Measurements from ENCODE around the gene ZNF777.
"Not testable (repeated sequence)": the region's sequence is repeated elsewhere in the genome, so short reads cannot be mapped to it uniquely, and the experiment has no call there.

The ZNF777 gene

DNA sequence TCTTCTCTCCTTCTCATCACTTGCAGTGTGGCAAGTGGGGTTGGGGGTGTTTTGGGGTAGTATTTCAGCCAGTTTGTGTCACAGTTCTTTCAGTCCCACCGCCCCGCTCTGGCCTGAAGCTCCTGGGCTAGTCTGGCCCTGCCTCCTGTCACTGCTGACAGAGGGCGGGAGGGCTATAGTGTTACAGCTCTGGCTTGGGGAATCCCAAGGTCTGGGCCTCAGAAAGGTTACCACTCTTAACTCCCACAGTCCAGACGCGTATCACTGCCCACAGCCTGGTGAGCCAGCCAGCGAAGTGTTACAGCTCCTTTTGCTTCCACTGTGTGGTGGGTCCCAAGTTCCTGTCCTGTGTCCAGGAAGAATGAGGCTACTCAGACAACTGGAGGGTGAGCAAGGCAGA, 56.0 kb downstream of the ZNF777 start:
- Histone ChIP-seq H3K9me3 (ENCODE audit: low read depth, low read length) (no peaks in the 10 kb centered on the region), H3K27ac (no peak overlapping the region), H3K4me3 (no peak overlapping the region), H3K9ac (ENCODE audit: insufficient read length) (no peak overlapping the region), H3K36me3 (ENCODE audit: insufficient read depth, low read length) (no peaks in the 10 kb centered on the region)
- DNase-seq (ENCODE audit: low read depth, low spot score): no peak
- no peak for TF ChIP-seq POLR2AphosphoS5 (IDR thresholded peaks at IDR 0.05; ENCODE audit: borderline replicate concordance, low read depth, low read length)
- TF ChIP-seq FOXP2 (optimal IDR thresholded peaks at IDR 0.05; ENCODE audit: control extremely low read depth, extremely low read length, insufficient read depth): no peak
- no peak for TF ChIP-seq EZH2 (IDR thresholded peaks at IDR 0.05)

GRCh38 chr7:149404396-149404795, 56.5 kb downstream of the ZNF777 start:
- Histone ChIP-seq H3K9ac (ENCODE audit: insufficient read length) (no peak overlapping the region), H3K27ac (no peak overlapping the region), H3K36me3 (ENCODE audit: insufficient read depth, low read length) (no peaks in the 10 kb centered on the region), H3K4me3 (no peak overlapping the region), H3K9me3 (ENCODE audit: low read depth, low read length) (no peaks in the 10 kb centered on the region)
- DNase-seq (ENCODE audit: low read depth, low spot score): no peak
- TF ChIP-seq FOXP2 (optimal IDR thresholded peaks at IDR 0.05; ENCODE audit: control extremely low read depth, extremely low read length, insufficient read depth) (no peak), EZH2 (IDR thresholded peaks at IDR 0.05) (no peak), POLR2AphosphoS5 (IDR thresholded peaks at IDR 0.05; ENCODE audit: borderline replicate concordance, low read depth, low read length) (no peak)

- Histone ChIP-seq H3K36me3 (ENCODE audit: insufficient read depth, low read length) (no peaks in the 10 kb centered on the region), H3K9ac (ENCODE audit: insufficient read length) (no peak overlapping the region), H3K27ac (no peak overlapping the region), H3K9me3 (ENCODE audit: low read depth, low read length) (no peaks in the 10 kb centered on the region), H3K4me3 (no peak overlapping the region)
- DNase-seq (ENCODE audit: low read depth, low spot score): no peak
- TF ChIP-seq EZH2 (IDR thresholded peaks at IDR 0.05): no peak
- TF ChIP-seq POLR2AphosphoS5 (IDR thresholded peaks at IDR 0.05; ENCODE audit: borderline replicate concordance, low read depth, low read length): no peak
- no peak for TF ChIP-seq FOXP2 (optimal IDR thresholded peaks at IDR 0.05; ENCODE audit: control extremely low read depth, extremely low read length, insufficient read depth)
Measured at GRCh38 chr7:149398195-149398820, 62.6 kb downstream of the ZNF777 start.

- Histone ChIP-seq H3K36me3 (ENCODE audit: insufficient read depth, low read length) (no peaks in the 10 kb centered on the region), H3K27ac (no peak overlapping the region), H3K9me3 (ENCODE audit: low read depth, low read length) (no peaks in the 10 kb centered on the region), H3K9ac (ENCODE audit: insufficient read length) (no peak overlapping the region), H3K4me3 (no peak overlapping the region)
- no peak for DNase-seq (ENCODE audit: low read depth, low spot score)
- TF ChIP-seq EZH2 (IDR thresholded peaks at IDR 0.05) (no peak), POLR2AphosphoS5 (IDR thresholded peaks at IDR 0.05; ENCODE audit: borderline replicate concordance, low read depth, low read length) (no peak), FOXP2 (optimal IDR thresholded peaks at IDR 0.05; ENCODE audit: control extremely low read depth, extremely low read length, insufficient read depth) (no peak)
Measured at GRCh38 chr7:149397470-149398043, 63.3 kb downstream of the ZNF777 start.

DNA sequence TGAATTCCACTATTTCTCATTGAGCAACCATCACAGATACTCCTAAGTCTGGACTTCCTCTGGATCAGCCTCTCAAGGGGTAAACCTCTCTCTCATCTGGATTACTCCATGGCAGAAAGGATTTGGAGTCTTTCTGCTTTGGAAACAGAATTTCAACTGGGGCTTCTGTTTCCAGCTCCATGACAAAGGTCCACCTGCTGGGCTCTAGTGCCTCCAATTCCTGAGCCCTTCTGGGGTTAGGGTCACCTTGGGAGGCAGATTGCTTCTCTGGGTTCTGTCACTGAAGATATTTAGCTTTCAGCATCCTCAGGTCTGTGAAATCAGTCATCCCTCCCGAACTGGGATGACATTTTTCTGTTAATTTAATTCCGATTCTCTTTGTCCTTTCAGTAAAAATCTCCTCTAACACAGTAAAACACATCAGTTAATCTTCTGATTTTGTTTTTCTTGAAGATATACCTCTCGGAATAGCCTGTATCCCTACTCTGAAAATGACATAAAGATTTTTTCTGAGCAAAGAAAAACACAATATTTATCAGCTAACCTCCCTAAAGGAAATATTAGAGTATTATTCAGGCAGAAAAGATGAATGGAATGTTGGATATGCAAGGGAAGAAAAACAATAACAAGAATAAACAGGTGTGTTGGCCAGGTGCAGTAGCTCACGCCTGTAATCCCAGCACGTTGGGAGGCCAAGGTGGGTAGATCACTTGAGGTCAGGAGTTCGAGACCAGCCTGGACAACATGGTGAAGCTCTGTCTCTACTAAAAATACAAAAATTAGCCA, 72.1 kb downstream of the ZNF777 start:
- not testable (repeated sequence) for H3K27ac ChIP-seq; DNase-seq (ENCODE audit: low read depth, low spot score); H3K36me3 ChIP-seq (ENCODE audit: insufficient read depth, low read length); H3K4me3 ChIP-seq; H3K9me3 ChIP-seq (ENCODE audit: low read depth, low read length); H3K9ac ChIP-seq (ENCODE audit: insufficient read length)

DNA sequence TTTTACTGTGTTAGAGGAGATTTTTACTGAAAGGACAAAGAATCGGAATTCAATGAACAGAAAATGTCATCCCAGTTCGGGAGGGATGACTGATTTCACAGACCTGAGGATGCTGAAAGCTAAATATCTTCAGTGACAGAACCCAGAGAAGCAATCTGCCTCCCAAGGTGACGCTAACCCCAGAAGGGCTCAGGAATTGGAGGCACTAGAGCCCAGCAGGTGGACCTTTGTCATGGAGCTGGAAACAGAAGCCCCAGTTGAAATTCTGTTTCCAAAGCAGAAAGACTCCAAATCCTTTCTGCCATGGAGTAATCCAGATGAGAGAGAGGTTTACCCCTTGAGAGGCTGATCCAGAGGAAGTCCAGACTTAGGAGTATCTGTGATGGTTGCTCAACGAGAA, 74.3 kb downstream of the ZNF777 start:
- not testable (repeated sequence) for DNase-seq (ENCODE audit: low read depth, low spot score); H3K4me3 ChIP-seq; H3K9ac ChIP-seq (ENCODE audit: insufficient read length); H3K36me3 ChIP-seq (ENCODE audit: insufficient read depth, low read length); H3K9me3 ChIP-seq (ENCODE audit: low read depth, low read length); H3K27ac ChIP-seq

DNA sequence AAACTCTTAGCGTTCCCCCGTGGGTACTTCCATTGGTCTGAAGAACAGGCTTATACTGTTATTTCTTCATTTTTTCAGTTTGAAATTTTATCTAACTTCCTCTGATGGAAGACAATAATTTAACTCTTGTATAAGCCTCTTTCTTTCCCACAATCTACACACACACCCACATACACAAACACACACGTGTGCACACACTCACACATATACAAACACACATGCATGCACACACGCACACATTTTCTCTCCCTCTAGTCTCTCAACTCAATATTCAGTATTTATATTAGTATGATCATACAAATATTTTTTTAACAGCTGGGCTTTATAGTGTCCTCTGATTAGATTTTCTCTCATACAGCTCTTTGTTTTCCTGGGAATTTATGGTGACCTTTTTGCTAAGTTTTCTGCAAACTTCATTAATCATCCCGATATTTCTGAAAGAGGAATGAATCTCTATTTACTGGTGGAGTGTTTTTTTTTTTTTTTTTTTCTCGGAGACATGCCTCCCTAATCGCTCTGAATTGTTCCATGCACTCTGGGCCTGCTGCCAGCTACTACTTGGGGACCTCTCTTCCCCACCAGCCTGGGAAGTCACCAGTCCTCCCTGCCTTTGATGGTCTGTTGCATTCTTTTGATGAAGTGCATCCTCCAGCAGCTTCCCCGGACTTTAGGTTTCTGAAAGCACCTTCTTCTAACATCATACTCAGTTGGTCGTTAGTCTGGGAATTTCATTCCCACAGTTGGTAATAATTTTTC, 75.5 kb downstream of the ZNF777 start:
- H3K27ac ChIP-seq: no peak overlapping the region
- no peak overlapping the region for H3K9ac ChIP-seq (ENCODE audit: insufficient read length)
- no peak for DNase-seq (ENCODE audit: low read depth, low spot score)
- H3K9me3 ChIP-seq (ENCODE audit: low read depth, low read length): no peaks in the 10 kb centered on the region
- H3K36me3 ChIP-seq (ENCODE audit: insufficient read depth, low read length): no peaks in the 10 kb centered on the region
- H3K4me3 ChIP-seq: no peak overlapping the region
- TF ChIP-seq FOXP2 (optimal IDR thresholded peaks at IDR 0.05; ENCODE audit: control extremely low read depth, extremely low read length, insufficient read depth) (no peak), EZH2 (IDR thresholded peaks at IDR 0.05) (no peak), POLR2AphosphoS5 (IDR thresholded peaks at IDR 0.05; ENCODE audit: borderline replicate concordance, low read depth, low read length) (no peak)
